GM18498 (cell line): ENCODE measurements around the gene FAM171A2.
"Not testable (repeated sequence)": the region's sequence is repeated elsewhere in the genome, so short reads cannot be mapped to it uniquely, and the experiment has no call there.

Source experiments
- ATAC-seq: cut with Tn5 transposase; IDR thresholded peaks from one replicate; pipeline ENCODE4 v1.9.1; 2021; ENCODE audit warnings: mild to moderate bottlenecking, moderate library complexity; ENCODE audit not compliant: unreplicated experiment

Gene FAM171A2

DNA sequence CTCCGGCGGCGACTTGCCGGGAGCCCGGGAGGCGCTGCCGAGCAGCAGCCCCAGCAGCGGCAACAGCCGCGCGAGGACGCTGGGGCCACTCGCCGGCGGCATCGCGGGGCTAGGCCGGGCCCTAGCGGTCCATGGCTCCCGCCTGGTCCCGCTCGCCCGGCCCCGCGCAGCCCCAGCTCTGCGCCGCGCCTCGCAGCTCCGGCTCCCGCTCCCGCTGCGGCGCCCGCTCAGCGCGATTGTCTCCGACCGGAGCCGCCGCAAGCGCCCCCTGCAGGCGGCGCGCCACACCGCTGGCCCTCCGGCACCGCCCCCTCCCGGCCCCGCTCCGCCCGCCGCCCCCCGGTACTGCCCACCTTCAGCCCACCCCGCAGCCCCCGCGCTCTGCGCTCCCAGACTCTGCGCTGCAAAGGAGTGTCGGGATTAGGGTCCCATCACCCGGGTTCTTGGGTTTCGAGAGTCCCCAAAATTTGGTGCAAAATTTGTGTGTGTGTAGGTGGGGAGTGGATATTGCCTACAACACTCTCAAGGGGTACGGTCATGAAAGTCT lies at the start of gene FAM171A2:
TSS of gene FAM171A2 (minus strand) at position 241 of the 547 bp plus-strand sequence. CDS start at position 102, 139 bp downstream.
- peak; percentile 74 for ATAC-seq

DNA sequence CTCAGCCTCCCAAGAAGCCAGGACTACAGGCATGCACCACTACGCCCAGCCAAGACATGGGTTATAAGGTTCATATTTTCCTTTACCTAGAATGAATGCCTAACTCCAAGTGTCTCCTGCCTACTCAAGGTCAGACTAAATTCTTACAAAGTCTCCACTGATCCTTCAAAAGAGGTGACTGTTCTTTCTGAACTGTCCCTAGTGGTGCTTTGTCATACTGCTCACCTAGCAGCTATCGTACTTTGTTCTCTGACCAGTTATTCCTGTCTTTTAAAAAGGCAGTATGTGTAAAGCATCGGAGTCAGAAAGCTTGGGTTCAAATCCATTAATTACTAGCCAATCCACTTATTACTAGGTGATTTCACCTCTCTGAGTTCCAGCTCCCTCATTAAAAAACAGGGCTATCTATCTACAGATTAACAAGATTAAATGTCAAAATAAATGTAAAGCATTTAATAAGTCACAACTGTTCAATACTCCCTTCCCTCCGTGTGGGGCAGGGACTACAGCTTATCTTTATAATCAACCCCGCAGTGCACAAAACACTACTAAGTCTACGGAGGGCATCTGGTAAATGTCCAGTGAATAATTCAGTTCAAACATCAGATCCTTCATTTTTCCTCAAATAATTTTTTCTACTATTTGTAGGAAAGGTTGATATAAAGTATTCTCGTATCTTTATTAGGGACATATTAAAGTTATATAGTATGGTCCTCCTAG lies 45.8 kb upstream of the FAM171A2 start:
- no peak for ATAC-seq

DNA sequence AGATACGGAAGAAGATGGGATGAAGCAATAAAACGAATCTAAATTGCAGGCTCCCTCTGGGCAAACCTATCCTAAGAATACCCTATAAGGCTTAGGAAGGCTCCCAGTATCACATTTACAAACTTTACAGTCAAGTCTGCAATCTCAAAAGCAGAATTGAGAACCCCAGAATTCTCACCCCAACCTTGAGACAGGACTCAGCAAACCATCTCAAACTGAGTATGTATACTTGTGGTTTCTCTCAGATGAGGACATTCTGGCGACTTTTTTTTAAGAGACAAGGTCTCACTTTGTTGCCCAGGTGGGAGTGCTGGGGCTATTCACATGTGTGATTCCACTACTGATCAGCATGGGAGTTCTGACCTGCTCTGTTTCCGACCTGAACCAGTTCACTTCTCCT lies 45.1 kb upstream of the FAM171A2 start:
- ATAC-seq = no peak

DNA sequence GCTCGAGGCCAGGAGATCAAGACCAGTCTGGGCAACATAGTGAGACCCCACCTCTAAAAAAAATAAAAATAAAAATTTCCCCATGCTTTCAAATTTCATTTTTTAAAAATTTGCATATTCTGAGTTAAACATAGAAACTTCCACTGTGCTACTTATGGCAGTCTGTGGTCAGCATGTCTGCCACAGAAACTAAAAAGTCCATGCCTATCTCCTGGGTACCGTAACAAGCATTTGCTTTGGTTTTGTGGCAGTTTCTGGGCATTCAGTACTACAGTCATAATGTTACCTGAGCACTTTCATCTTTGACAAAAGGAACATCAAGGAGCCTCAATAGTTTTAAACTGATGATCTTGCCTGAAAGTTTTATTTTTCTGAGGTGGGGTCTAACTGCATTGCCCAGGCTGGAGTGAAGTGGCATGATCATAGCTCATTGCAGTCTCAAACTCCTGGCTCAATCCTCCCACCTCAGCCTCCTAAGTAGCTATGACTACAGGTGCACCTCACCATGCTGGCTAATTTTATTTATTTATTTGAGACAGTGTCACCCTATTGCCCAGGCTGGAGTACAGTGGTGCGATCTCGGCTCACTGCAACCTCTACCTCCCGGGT lies 39.0 kb upstream of the FAM171A2 start:
- ATAC-seq = peak; percentile 81

DNA sequence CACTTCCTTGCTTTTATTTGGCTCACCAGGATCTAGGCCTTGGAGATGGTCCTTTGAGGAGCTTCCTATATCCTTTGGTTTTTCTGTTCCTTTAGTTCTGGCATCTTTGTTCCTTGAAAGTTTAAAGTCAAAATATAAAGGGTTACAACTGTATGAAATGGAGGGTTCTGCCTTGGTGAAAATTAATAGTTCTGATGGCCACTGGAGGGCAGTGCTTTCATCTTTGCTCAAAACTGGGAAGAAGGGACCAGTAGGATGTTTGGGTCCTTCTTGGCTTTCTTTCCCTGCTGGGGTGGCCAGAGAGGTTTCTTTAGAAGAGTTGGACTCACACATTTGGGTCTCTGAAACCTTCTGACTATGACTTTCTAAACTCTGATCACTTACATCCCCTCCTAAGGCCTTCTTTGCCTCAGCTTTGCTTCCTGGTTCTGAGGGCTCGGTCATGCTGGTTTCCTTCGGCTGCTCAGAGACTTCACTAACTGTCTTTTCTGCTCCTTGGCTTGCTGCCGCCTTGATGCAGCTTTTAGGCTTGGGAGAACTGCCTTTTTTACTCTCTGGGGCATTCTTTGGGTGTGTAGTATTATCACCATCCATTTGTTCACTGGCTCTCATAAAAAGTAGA lies 36.7 kb upstream of the FAM171A2 start:
- no peak for ATAC-seq

DNA sequence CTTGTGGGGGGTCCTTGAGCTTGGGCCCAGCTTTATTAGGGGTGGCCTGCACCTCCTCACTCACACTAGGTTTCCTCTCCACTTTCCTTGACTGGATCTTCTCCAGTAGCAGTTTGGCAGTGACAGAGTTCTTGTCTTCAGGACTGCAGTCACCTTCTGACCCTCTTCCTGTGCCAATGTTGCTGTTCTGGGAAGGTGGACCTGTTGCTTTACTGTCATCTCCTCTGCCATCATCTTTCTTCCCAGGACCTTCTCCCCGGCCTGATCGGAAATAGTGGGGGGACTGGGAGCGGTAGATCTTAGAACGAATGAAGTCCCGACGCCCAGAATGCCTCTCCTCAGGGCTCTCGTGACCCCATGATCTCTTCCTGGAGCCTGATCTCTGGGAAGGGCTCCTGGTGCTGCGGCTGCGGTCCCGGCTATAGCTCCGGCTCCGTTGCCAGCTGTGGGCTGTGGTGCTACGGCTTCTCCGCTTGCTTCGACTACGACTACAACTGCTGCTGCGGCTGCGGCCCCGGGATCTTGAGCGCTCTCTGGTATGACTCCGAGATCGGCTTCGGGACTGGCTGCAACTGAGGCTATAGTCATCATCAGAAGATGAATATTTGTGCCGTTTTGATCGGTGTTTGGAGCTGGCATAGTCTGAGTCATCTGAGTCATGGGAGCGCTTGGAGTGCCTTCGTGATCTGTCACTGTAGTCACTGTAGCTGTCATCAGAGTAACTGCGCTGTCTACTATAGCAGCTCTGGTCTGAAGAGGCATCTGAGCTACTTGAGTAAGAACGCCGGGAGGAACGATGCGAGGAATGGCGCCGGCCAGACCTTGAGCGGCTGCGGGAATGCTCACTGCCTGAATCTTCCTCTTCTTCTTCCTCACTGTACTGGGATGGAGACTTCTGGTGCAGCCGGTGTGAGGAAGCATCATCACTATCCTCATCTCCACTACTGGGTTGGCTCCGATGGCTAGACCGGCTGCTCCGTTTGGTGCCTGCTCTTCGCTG lies 35.3 kb upstream of the FAM171A2 start:
- ATAC-seq = no peak

DNA sequence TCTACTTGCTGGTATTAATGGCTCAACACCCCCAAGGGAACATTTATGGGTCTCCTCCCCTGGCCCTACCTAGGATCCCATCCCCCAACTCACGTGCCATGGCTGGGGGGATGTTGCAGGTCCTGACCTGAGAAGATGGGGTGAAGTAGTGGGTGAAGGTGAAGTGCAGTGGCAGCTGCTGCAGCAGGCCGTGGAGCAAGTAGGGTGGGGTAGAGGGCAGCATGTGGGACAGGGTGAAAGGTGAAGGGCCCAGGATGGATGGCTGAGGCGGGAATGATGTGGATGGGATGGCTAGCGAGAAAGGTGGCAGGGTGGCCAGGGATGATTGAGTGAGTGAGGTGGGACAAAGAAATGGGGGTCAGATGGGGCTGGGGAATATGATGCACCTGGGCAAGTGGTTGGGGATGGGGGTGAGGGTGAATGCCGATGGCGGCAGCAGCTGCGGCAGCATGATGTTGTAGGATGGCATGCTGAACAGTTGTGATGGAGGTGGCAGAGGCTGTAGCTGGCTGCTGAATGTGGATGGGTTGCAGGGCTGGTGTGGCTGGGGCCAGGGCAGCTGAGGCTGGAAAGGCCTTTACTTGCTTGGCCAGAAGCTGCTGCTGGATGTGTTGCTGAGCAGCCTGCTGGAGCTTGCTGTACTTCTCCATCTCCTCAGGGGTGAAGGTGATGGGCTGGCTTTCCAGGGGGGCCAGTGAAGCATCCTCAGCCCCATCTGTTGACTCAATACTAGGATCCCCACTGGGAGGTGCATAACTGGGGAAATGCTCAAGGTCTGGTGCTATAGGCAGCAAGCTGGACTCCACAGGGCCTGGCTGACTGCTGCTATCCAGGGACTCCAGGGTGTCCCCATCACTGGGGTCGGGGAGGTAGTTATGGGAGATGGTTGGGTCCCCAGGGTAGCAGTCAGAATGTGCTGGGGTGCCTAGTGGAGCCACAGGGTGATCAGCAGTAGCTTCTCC lies 34.1 kb upstream of the FAM171A2 start:
- no peak for ATAC-seq

DNA sequence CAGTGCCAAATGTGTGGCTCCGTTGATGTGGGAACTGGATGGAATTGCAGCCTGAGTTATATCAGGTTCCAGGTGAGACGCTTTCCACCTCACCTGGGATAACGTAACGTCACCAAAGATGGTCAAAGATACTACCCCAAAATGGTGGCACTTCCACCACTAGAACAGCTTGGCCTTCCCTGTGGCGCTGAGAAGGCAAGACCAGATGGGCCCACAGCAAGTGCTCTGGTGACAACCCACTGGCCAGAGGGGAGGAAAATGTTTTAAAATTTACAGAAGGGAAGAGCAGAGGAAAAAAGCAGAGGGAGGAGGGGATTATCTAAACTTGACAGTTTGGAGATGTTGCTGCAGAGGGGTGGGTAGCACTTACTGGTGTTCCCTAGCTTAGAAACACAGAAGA lies 33.3 kb upstream of the FAM171A2 start:
- ATAC-seq = no peak

DNA sequence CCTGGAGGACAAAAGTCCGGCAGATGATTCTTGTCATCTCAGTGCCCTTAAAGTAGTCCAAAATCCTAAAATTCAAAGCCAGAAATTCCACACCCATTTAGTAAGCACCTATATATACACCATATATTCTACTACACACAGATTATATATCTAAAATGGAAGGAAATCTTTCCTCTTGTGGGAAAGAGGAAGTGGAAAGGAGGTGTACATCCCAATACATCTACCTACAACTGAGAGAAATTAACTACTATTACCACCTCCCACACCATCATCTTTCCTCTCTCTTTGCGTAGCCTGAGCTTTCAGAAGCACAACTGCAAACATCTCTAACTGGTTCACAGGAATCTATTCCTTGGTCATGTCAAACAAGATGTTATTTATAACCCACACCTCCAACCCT lies 31.2 kb upstream of the FAM171A2 start:
- no peak for ATAC-seq

DNA sequence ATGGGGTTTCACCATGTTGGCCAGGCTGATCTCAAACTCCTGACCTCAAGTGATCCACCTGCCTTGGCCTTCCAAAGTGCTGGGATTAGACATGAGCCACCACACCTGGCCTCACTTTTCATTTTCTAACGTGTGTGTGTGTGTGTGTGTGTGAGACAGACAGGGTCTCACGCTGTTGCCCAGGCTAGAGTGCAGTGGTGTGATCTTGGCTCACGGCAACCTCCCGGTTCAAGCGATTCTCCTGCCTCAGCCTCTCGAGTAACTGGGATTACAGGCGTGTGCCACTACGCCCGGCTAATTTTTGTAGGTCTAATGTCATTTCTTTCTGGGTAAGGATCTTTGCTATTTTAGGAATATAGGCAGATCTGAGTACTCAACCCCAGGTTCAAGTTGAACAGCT lies 30.5 kb upstream of the FAM171A2 start:
- not testable (repeated sequence) for ATAC-seq

DNA sequence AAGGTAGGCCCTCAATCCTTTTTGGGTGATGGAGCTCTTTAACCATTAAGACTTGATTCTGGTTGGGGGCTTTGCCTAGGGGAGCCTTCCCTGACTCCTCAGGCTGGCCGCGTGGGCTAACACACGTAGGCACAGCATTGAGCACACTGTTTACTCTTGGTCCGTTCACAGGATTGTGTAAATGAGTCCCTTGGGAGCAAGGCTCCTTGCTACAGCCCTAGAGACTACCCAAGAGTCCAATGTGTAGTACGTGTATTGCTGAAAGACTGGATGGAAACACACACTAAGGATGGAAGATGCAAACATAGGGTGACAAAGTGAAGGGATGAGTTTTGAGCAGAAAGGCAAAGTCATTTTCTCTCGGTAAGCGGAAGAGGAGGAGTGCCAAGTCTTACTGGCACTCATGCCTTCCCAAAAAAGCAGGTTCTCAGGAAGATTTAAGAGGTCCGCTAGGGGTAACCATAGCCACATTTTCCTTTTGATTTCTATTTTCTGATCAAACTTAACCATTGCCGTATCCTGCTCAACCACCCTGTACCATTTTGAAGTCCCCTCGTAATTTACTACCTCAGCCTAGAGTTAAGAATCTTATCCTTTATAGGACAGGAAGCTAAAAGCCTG lies 26.7 kb upstream of the FAM171A2 start:
- no peak for ATAC-seq

DNA sequence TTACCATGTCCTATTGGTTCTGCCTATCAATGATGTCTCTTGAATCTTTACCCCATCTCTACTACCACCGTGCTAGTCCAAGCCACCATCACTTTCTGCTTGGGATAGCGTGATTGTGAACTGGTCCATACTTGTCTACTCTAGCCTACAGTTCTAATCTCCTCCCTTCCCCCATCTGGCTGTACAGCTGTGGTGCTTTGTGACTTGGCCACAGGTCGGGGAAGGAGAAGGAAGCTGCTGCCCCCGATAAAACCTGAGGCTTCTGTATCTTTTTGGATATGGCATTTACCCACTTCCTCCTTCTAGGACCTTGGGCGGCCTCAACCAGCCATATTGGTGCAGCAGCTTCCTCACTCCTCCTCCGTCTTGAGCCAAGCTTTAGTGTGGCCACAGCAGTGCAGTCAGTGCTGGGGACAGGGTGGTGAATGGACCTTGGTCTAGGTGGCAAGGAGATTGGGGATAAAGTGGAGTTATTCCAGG lies 26.1 kb upstream of the FAM171A2 start:
- no peak for ATAC-seq

DNA sequence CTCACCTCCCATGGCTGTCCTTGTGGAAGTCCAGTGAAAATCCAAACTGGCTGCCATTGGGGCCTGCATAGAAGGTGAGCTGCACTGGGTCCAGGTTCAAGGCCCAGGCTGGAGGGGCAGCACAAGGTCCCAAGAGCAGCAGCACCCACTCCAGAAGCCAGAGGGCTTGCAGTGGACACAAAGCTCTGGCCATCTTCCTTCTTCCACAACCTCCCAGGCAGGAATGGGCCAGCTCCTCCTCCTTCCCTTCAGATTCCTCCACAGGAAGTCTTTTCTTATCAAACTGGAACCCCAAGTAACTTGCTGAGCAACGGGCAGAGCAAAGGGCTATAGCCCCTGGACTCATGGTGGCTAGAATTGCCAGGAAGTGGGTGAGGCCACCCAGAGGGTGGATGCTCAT lies 25.6 kb upstream of the FAM171A2 start, which contains the start of gene ITGA2B:
TSS of gene ITGA2B (minus strand) at position 369 of the 400 bp plus-strand sequence. CDS start at position 193, 176 bp downstream.
- ATAC-seq = no peak

DNA sequence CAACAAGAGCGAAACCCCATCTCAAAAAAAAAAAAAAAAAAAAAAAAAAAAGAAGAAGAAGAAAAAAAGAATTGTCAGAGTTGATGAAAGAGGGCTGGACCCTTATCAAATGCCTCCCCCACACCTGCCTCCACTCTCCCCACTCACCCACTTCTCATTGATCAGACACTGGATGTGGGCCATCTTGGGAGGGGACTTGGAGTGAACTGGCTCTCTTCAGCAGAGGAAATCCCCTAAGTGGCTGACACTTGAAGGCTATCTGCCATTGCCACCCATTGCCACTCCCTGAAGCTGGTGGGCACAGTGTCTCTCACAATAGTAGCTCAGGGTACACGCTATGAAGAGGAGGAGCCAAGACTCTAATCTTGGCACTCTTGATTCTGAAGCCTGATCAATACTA lies 24.2 kb upstream of the FAM171A2 start:
- ATAC-seq = no peak

DNA sequence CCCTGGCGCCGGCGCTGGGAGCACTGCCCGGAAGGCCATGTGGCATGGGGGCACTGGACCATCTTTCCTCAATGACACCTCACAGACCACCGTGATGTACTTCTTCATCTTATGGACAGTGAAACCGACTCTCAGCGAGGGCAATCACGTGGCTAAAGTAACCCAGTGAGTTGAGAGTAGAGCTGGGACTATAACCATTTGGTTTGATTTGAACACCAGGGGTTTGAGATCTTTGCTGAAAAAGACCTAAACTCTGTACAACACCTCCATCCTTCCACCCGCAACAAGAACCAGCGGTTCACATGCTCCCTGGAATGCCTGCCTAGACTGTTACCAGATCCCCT lies 22.5 kb upstream of the FAM171A2 start:
- no peak for ATAC-seq

DNA sequence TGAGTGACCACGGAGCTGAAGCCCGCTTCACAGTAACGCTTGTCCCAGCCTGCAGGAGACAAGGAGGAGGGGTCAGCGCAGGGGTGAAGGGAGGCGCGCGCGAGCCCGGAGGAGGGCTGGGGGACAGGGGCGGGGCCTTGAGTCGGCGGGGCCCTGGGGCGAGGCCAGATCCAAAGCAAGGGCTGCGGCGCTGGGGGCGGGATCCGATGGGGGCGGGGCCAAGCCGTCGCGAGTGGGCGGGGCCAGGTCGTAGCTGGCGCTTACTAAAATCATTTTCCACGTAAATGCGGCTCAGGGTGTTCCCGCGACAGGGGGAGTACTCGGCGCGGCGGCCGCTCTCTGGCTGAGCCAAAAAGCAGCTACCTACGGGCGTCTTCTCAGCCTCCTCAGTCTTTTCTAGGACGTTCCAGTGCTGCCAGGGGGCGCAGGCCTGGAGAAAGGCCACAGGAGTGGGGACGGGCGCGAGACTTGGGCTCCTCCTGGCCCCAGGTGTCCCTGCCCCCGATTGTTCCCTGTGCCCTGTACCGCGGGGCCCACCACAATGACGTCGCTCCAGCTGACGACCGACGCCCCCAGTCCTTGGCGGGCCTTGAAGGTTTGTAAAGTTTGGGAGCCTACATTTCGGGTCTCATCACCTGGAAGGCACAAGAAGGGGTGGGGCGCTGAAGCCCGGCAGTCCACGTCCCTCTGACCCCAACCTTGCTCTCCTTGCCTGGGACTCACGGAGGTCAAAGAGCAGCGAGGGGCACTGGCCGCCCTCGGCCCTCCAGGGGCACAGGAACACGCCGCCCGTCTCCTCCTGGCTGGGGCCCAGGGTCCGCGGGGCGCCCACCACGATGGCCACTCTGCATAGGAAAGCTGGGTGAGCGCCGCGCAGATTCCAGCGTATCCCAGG lies 21.9 kb upstream of the FAM171A2 start:
- ATAC-seq = no peak

DNA sequence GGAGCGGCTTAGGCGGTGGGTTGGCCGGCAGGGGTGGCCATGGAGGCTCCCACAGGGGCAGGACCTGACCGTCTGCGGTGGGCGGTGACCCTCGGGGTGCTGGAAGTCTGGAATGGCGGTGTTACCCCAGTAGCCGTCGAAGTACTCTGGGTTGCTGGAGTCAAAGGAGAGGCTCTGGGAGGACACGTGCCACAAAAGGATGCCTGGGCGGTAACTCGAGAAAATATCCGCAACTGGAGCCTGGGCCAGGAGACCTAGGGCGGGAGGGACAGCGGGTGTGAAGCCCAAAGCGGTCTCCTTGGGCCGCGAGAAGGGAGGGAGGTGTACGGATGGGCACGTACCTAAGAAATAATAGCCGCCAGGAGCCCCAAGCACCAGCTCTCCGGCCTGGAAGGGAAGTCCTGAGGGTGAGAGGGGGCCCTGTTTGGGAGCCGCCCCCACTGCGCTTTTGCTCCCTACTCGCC lies 21.2 kb upstream of the FAM171A2 start:
- ATAC-seq = no peak

DNA sequence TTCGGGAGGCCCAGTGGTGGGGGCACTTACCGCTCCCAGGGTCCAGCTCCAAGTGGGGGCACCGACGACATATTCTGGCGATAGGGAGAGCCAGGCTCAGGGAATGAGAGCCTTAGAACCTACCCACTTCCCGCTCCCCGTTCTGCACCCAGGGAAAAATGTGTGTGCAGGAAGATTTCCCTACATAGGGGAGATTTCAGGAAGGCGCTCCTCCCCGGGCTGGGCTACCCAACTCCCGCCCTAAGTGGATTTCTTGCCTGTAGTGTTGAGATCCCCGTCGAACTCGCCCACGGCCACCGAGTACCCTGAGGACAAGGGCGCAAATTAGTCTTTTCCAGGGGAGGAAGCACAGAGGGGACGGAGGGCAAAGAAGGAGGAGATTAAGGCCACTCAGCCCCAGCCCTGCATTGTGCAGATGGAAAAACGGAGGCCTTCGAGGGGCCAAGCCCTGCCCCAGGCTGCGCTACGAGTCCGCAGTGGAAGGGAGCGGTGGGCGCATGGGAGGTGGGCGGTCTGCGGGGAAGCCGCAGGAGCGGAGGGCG lies 20.7 kb upstream of the FAM171A2 start:
- ATAC-seq = no peak
